Lower leg skin (tissue), 4 donors: ENCODE measurements around the gene GCHFR. TPM values are rescaled to one million over a fixed set of nuclear protein-coding genes. Genes with fewer than 3 reads are reported as not detected.

ENCODE experiments used
- DNase-seq, 2 donors: peaks; one replicate each; pipeline ENCODE4 v3.0.0-alpha.2; 2019; ENCODE audit warnings: low spot score in 2 of 2
- H3K4me3 ChIP-seq: fragments of 200-600 bp; sonication (generic); 2 replicates; pipeline ENCODE4 v1.5.1; 2017; ENCODE audit warnings: mild to moderate bottlenecking, low read depth; ENCODE audit not compliant: poor library complexity, severe bottlenecking
- CTCF ChIP-seq, 3 donors: fragments of 450-650 bp; IDR thresholded peaks; one replicate each; pipeline ENCODE4 v1.5.1; 2016; ENCODE audit warnings: antibody characterized with exemption in 3 of 3, mild to moderate bottlenecking in 3 of 3, moderate library complexity in 2 of 3
- POLR2A ChIP-seq, 2 donors: fragments of 450-650 bp; IDR thresholded peaks; one replicate each; pipeline ENCODE4 v1.6.1; 2016 to 2017; ENCODE audit warnings: antibody characterized with exemption in 2 of 2, mild to moderate bottlenecking in 1 of 2, moderate library complexity in 1 of 2
- WGBS, 2 donors: methylation state at CpG; one replicate each; pipeline ENCODE4 v1.1.5; 2018; 5-methylcytosine and 5-hydroxymethylcytosine counted together
- intact Hi-C: fragments of 100-400 bp; cut with DNase I; formaldehyde crosslinking; loops from one replicate; pipeline ENCODE4 v1.15.0; 2023; ENCODE audit warnings: low total_unique reads
- total RNA-seq, 4 donors: library from RNA; depleted of rRNA; stranded (reverse); fragments of >200 nt; gene quantifications; one replicate each; pipeline ENCODE4 v1.1.0, GENCODE V29; 2016

GCHFR gene
- total RNA-seq, 4 donors from 2014 or later, result 59.8 to 97.7 (median 88.6) TPM

DNA sequence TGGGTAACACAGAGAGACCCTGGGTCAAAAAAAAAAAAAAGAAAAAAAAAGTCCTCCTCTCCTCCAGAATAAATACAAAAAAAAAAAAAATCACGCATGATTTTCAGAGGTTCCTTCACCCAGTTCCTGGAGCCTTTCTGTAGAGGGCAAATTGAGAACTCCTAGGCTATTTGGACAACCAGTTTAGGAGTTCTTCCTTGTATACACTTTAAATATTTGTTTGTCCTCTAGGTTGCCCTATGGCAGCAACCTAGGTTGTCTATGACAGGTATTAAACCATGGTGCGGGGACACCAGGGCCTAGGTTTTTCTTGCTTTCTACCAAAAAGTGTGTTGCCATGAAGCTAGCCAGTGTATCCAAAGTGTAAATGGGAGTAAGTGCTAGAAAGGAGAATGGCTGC is 39.2 kb downstream of the GCHFR start:
- WGBS, 2 donors, result 90 to 94% methylated on average over 2 of the region's 2 CpGs
- intact Hi-C loops, result no loop called here
- H3K4me3 ChIP-seq, result no peak overlapping the region
- no peak for DNase-seq
- TF ChIP-seq POLR2A (IDR thresholded peaks at IDR 0.05), result no peak
- no peak for TF ChIP-seq CTCF (IDR thresholded peaks at IDR 0.05)

DNA sequence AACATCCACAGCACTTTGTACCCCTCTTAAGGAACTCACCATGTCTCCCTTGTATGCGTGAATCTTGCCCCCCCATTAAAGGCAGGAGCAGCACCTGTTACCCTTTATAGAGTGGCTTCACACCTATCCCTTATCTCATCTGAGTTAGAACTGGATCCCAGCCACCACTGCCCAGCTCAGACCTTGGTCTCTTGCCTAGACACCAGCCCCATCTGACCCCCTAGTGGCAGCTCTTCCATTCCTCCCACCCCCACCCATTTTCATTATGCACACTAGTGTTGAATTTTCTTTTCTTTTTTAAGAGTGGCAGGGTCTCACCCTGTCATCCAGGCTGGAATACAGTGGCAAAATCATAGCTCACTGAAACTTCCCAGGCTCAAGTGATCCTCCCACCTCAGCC is 39.8 kb downstream of the GCHFR start:
- no peak overlapping the region for H3K4me3 ChIP-seq
- TF ChIP-seq CTCF (IDR thresholded peaks at IDR 0.05) (no peak), POLR2A (IDR thresholded peaks at IDR 0.05) (no peak)
- intact Hi-C loops, result no loop called here
- no peak for DNase-seq
- whole genome bisulfite sequencing, 2 donors, result 90 to 96% methylated on average over 1 of the region's 1 CpG

DNA sequence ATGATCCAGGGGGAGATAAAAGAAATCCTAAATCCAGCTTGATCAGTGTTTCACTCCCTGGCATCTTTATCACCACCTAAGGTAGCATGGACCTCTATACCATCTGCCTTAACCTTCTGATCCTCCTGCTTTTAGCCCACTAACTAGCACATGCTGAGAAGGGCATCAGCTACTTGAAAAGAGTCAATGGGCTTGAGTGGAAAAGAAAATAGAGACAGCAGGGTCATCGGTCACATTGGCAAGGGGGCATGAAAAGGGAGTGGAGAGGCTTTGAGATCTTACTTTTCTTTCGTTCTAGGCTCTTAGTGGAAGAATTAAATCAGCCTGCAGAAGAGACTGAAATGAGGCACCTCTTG is 42.8 kb downstream of the GCHFR start:
- WGBS, 2 donors, result 0 to 2% methylated on average over 2 of the region's 2 CpGs
- intact Hi-C loops, result no loop called here
- peak overlapping the region; percentile 94 for H3K4me3 ChIP-seq
- TF ChIP-seq CTCF (IDR thresholded peaks at IDR 0.05), result no peak
- TF ChIP-seq POLR2A (IDR thresholded peaks at IDR 0.05), result no peak
- no peak for DNase-seq

DNA sequence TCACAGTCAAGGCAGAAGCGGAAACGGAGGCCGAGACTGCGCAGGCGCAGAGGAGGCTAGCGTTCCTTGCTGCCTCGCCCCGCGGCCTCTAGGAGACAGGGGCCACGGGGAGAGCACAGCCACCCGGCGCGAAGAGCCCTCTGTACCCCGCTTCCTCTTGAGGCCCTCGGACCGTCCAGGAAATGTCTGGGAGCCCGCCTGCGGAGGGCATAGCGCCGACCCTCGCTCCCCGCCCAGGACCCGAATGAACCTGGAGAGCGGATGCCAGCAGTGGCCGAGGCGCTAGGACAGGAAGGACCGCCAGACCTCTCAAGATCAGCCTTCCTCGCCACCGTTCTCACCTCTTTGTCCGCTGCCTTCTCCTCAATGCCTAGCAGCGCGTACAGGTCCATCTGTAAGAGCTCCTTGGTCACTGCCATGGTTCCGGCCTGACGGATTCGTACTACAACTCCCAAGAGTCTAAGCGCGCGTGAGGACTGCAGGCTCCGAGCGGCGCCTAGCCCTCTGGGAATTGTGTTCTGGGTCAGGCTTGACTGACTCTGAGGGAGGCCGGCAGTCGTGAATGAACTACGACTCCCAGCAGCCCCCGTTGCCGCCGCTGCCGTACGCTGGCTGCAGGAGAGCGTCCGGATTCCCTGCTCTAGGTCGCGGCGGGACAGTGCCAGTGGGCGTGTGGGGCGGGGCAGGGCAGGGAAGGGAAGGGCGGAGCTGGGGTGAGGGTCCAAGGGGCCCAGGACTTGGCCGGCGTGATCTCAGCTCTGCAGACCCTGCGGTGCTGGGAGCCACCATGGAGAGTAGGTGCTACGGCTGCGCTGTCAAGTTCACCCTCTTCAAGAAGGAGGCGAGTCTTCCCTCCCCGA is 43.4 kb downstream of the GCHFR start, which contains the start of the genes DNAJC17 and ZFYVE19:
TSS of gene DNAJC17 (minus strand) at position 446 of the 860 bp plus-strand sequence. CDS start at position 419, 27 bp downstream.
TSS of gene ZFYVE19 (plus strand) at position 62 of the 860 bp plus-strand sequence. CDS start at position 563, 501 bp downstream.
- 0% methylated on average over 52 to 55 of the region's 64 CpGs for WGBS, 2 donors
- intact Hi-C loops, result no loop called here
- H3K4me3 ChIP-seq, result peak within 1 kb of the TSS; percentile 94
- peak; percentile 98 to 99 for DNase-seq
- no peak for TF ChIP-seq CTCF (IDR thresholded peaks at IDR 0.05)
- no peak for TF ChIP-seq POLR2A (IDR thresholded peaks at IDR 0.05)

- 6 to 55% methylated on average over 19 of the region's 19 CpGs for WGBS, 2 donors
- TF ChIP-seq POLR2A (IDR thresholded peaks at IDR 0.05), result no peak
- TF ChIP-seq CTCF (IDR thresholded peaks at IDR 0.05), result no peak
- intact Hi-C loops, result no loop called here
- H3K4me3 ChIP-seq, result peak overlapping the region; percentile 94
- DNase-seq, result no peak
Observed at GRCh38 chr15:40807888-40808461, 44.1 kb downstream of the GCHFR start.
